Measurements from ENCODE around the gene C16orf96. TPM values are rescaled to one million over a fixed set of nuclear protein-coding genes. Genes with fewer than 3 reads are reported as not detected.

The C16orf96 gene
- total RNA-seq, 1 donor from 2014 or later, result not detected

DNA sequence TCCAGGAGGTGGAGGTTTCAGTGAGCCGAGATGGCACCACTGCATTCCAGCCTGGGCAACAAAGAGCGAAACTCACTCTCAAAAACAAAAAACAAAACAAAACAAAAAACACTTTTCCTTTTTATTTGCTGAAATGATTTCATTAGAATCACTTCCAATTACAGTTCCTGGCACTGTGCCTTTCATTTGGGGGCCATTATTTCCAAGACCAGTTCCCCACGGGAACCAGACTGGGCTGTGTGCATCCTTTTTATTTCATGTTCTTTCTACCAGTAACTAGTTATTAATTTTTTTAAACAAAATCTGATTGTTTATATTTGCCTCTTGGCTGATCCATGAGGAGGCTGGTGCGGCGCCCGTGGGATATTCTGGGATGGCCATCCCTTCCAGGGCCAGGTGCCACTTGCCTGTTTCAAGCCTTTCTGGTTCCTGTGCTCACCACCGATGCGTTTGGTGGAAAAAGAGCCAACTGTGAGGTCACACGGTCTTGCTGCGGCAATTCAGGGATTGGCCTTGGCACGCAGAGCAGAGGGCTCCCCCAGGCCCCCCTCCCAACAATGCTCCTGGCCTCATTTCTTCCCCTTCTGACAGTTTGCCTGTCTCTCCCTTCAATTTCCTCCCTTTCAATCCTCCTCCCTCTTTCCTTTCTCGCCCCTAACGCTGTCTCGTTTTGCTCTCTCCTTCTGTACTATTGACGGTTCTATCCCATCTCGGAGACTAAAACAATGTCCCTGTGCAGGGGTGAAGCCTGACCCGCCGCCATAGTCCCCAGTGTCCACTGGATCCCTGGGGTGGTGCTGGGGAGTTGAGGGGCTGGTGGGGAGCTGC is 45.1 kb downstream of the C16orf96 start:
- DNase-seq (ENCODE audit: extremely low spot score in 2 of 2), result no peak
- peaks cover 20% of the 10 kb centered on the region for H3K4me1 ChIP-seq
- no peaks in the 10 kb centered on the region for H3K27me3 ChIP-seq
- TF ChIP-seq POLR2A (IDR thresholded peaks at IDR 0.05), result no peak
- no peak for TF ChIP-seq CTCF (IDR thresholded peaks at IDR 0.05)
- no peak for TF ChIP-seq POLR2AphosphoS5 (IDR thresholded peaks at IDR 0.05; ENCODE audit: insufficient read depth in 1 of 2, low read depth in 1 of 2)
- H3K36me3 ChIP-seq, result no peaks in the 10 kb centered on the region
- H3K4me3 ChIP-seq, result no peak overlapping the region
- intact Hi-C loops (cut with DNase I), result no loop called here
- H3K27ac ChIP-seq, result no peak overlapping the region
- H3K9me3 ChIP-seq, result no peaks in the 10 kb centered on the region

GRCh38 chr16:4601864-4602186 is 45.7 kb downstream of the C16orf96 start:
- TF ChIP-seq CTCF (IDR thresholded peaks at IDR 0.05) (no peak), POLR2A (IDR thresholded peaks at IDR 0.05) (no peak), POLR2AphosphoS5 (IDR thresholded peaks at IDR 0.05; ENCODE audit: insufficient read depth in 1 of 2, low read depth in 1 of 2) (no peak)
- DNase-seq (ENCODE audit: extremely low spot score in 2 of 2), result no peak
- Histone ChIP-seq H3K27ac (no peak overlapping the region), H3K4me3 (no peak overlapping the region), H3K9me3 (no peaks in the 10 kb centered on the region), H3K36me3 (no peaks in the 10 kb centered on the region), H3K27me3 (no peaks in the 10 kb centered on the region), H3K4me1 (peaks cover 20% of the 10 kb centered on the region)
- intact Hi-C loops (cut with DNase I), result no loop called here

GRCh38 chr16:4602331-4602730 is 46.2 kb downstream of the C16orf96 start:
- no peak overlapping the region for H3K27ac ChIP-seq
- intact Hi-C loops (cut with DNase I), result no loop called here
- no peak overlapping the region for H3K4me3 ChIP-seq
- no peaks in the 10 kb centered on the region for H3K27me3 ChIP-seq
- H3K4me1 ChIP-seq, result peaks cover 20% of the 10 kb centered on the region
- H3K36me3 ChIP-seq, result peaks cover 0 to 3% of the 10 kb centered on the region in 2 donors
- TF ChIP-seq POLR2A (IDR thresholded peaks at IDR 0.05) (no peak), CTCF (IDR thresholded peaks at IDR 0.05) (no peak), POLR2AphosphoS5 (IDR thresholded peaks at IDR 0.05; ENCODE audit: insufficient read depth in 1 of 2, low read depth in 1 of 2) (no peak)
- DNase-seq (ENCODE audit: extremely low spot score in 2 of 2), result no peak
- no peaks in the 10 kb centered on the region for H3K9me3 ChIP-seq

DNA sequence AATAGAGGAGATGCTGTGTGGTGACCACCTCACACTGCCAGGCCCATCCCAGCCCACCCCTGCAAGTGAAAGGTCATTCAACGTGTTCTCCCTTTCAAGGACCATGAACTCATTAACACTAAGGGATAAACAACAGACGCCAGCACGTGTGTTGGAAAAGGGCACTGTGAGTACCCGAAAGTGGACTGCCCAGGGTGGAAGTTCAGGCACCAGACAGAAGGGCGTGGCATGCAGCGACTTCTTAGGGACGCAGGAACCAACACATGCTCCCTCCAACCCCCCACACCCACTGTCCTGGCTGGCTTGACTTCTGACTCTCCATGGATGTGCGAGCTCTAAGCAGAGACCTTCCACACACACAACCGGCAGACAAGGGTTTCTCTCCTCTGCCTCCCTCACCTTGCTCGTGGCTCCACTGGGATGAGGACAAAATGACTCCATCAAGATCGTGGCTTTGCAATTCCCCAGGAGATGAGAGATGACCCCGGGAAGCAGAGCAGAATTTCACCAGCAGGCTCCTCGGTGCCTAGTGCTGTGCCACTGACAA is 47.6 kb downstream of the C16orf96 start:
- Histone ChIP-seq H3K4me3 (no peak overlapping the region), H3K4me1 (peaks cover 20% of the 10 kb centered on the region), H3K27ac (no peak overlapping the region), H3K9me3 (no peaks in the 10 kb centered on the region), H3K27me3 (no peaks in the 10 kb centered on the region), H3K36me3 (peaks cover 0 to 14% of the 10 kb centered on the region in 2 donors)
- TF ChIP-seq POLR2A (IDR thresholded peaks at IDR 0.05) (no peak), POLR2AphosphoS5 (IDR thresholded peaks at IDR 0.05; ENCODE audit: insufficient read depth in 1 of 2, low read depth in 1 of 2) (no peak), CTCF (IDR thresholded peaks at IDR 0.05) (no peak)
- intact Hi-C loops (cut with DNase I), result no loop called here
- no peak for DNase-seq (ENCODE audit: extremely low spot score in 2 of 2)

DNA sequence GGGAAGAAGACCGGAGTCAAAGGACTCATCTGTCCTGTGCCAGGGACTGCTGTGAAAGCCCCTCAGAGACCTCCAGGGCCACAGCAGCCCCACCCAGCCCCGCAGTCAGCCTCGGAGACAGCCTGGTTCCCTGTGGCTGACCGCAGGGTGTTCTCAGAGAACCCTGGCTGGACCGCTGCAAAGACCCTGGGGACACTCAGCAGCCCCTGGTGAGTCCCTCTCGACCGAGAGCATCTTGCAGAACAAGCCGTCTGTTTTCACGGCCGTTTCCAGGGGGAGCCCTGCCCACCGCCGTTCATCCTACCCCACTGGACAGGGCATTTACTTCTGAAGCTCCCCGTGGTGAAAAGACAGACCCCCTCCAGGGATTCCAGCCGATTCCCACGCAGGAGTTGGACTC is 48.3 kb downstream of the C16orf96 start:
- Histone ChIP-seq H3K27me3 (no peaks in the 10 kb centered on the region), H3K9me3 (no peaks in the 10 kb centered on the region), H3K36me3 (peaks cover 0 to 21% of the 10 kb centered on the region in 2 donors), H3K27ac (no peak overlapping the region), H3K4me1 (peaks cover 20% of the 10 kb centered on the region), H3K4me3 (no peak overlapping the region)
- intact Hi-C loops (cut with DNase I), result no loop called here
- DNase-seq (ENCODE audit: extremely low spot score in 2 of 2), result no peak
- TF ChIP-seq CTCF (IDR thresholded peaks at IDR 0.05), result no peak
- TF ChIP-seq POLR2A (IDR thresholded peaks at IDR 0.05), result no peak
- no peak for TF ChIP-seq POLR2AphosphoS5 (IDR thresholded peaks at IDR 0.05; ENCODE audit: insufficient read depth in 1 of 2, low read depth in 1 of 2)

All from vagina (tissue), 2 donors.